Kasumi-1 (cell line): Measurements from ENCODE around the gene CREBBP.
"Not testable (repeated sequence)": the region's sequence is repeated elsewhere in the genome, so short reads cannot be mapped to it uniquely, and the experiment has no call there.

Experiments used
- DNase-seq, 2 experiments: peaks; one replicate each; lab custom pipeline; 2025; lab: John Stamatoyannopoulos, UW

Gene CREBBP

DNA sequence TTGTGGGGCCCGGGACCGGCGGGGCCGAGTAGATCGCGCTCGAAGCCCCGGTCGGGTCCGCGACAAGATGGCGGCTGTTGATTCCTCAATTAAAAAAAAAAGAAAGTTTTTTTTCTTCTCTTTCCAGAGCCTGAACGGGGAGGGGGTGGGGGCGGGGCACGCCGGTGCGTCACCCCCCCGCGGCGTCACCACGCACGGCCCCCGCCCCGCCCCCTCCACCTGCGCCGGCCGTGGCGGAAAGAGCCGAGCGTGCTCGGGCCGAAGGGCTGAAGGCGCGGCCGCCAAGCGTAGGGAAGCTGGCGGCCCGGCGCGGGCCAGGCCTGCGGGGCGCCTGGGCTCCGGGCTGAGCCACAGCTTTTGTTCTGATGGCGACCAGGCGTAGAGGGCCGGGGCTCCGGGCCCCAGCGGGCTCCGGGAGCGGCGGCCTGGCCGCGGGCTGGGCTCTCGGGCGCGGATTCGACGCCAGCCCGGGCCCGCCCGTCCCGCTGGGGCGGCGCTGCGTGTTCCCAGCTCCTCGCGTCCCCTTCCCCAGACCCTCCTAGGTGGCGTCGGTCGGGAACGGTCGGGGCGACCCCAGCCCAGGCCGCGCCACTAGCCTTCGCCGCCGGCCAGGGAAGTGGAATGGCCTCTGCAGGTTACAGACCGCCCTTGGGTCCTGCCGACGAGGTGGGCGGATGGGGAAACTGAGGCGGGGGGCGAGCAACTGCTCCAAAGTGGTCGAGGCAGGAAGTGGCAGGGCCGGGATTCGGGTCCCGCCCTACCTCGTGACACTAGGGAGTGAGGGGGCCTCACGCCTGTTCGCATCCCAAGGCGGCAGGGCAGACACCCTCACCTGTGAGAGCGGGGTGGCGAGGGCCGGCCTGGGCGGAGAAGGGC lies at the start of gene CREBBP:
CREBBP (minus strand) TSS at position 91 of the 876 bp plus-strand sequence. CDS start 797 bp downstream, outside the sequence.
- peak; percentile 40 to 41 for DNase-seq

DNA sequence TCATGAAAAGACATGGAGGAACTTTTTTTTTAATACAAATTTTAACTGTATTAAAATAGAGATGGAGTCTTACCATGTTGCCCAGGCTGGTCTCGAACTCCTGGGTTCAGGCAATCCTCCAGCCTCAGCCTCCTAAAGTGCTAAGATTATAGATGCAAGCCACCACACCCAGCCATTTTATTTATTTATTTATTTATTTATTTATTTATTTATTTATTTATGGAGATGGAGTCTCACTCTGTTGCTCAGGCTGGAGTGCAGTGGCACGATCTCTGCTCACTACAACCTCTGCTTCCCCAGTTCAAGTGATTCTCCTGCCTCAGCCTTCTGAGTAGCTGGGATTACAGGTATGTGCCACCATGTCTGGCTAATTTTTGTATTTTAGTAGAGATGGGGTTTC lies 46.6 kb upstream of the CREBBP start:
- not testable (repeated sequence) for DNase-seq

DNA sequence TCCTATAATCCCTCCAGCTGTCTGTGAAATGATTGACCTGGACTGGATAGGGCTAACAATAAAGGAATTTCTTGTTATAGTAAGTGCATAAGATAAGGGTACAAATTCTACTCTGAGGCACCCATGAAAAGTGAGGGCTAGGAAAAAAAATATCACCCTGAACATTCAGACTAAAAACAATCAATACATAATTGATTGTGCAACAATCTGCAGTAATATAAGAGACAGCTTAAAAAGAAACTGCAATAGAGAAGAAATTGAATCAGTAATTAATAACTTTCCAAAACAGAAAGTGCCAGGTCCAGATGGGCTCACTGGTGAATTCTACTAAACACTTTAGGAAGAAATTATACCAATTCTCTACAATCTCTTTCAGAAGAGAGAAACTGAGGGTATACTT lies 44.2 kb upstream of the CREBBP start:
- DNase-seq = no peak

DNA sequence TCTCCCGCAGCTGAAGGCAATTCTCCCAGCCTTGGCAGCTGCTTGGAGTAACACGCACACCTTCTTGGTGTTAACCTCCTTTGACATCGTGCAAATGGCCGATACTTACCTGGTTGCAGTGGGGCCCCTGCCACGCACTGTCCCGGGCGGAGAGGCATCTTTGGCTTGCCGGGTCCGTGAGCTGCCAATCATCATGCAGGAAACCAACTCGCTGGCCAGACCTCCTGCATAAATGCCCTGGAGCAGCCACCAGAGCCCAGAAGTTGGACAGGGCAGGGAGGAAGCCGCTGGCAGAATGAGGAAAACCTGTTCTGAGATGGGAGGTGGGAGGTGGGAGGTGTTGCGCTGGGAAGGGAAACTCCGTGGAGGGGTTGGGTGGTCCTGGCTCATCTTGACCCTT lies 41.7 kb upstream of the CREBBP start:
- DNase-seq = no peak

DNA sequence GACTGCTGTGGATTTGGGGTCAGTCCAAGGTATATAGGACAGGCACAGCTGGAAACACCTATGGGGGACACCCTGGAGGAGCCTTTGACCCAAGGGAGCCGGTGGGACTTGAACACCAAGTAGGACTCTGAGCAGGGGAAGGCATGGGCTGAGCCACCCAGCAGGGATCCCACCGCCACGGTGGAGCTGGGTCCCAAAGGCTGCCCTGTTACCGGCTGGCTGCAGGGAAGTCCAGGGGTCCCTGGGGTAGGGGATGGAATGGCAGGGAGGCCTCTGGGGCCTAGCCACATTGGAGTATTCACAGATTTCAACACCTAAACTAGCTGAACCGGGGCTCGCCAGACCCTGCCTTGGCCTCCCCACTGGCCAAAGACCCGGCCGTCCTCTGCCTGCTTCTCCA lies 39.7 kb upstream of the CREBBP start:
- DNase-seq = no peak

DNA sequence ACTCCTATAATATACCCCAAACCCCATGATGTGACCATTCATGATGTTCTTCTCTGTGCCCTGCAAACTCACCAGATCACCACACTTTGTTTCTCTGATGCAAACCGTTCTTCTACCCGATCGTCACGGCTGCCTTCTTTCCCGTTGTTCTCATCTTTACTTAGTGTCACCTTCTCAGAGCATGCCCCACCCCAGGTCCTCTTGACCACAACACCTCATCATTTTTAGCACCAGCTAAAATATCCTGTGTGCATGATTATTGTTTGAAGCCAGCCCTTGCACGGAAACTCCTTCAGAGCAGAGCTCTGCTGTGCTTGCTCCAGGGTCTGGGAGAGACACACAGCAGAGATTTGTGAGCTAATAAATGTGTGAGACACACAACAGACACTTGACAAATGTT lies 38.9 kb upstream of the CREBBP start:
- DNase-seq = no peak

DNA sequence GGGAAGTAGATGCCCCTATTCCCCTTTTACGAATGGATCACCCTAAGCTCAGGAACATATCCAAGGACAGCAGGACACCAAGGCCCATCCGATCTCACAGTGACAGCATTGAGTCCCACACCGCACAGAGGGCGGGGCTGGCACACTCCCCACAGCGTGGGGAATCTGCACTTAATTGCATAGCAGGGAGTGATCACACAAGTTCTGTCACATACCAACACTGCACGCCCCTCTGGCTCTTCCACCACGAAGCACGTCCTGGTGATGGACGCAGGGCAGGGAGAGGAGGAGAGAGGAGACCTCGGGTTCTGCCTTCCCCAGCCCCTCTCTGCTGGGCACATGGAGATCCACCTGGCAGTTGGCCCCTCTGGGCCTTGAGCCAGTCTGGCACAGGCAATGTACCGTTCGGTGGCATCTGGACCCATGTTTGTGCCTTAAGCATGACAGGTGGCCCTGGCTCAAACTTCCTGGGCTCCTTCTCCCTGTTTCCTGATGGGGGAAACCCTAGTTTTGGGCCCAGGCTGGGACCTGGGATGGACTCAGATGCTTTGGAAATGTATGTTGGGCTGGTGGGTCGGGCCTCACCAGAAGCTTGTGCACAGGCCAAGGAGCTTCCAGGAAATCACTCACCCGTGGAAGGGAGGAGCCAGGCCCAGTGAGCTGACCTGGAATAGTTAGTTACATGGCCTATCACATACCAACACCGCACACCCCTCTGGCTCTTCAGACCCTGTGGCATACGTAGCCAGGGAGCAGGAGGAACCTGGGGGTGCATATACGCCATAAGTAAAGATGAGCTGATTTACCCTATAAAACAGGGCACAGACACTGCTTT lies 35.1 kb upstream of the CREBBP start:
- DNase-seq = no peak

DNA sequence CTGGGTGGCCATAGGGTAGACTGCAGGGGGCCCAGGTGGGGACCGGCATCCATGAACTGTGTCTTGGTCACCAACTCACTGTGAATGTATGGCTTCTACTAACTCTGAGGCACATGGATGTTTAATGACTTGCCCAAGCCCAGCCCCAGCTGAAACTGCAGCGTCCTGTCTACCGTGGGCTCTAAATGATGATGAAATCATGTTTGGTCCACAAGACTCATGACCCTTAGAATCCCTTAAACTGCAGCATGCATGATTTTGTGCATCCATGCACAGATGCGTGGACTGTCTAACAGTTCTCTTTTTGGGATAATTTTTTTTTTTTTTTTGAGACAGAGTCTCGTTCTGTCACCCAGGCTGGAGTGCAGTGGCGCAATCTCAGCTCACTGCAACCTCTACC lies 32.4 kb upstream of the CREBBP start:
- DNase-seq = no peak

DNA sequence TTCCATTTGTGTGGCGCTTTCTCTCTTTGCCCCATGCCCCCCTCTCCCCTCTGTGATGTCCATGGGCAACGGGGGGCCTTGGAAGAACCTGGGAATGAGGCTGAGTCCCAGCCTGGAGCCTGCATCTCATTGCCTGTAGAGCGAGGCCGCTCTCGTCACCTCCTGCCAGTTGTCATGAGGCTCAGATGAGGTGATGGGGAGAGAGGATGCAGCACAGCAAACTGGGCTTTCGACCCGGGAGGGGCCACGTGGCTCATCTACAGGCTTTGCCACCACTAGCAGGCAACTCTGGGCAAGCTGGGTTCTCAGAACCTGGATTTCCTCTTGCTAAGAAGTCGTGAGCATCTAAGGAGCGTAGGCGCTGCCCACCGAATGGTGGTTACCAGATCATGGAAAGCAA lies 31.9 kb upstream of the CREBBP start:
- DNase-seq = no peak

DNA sequence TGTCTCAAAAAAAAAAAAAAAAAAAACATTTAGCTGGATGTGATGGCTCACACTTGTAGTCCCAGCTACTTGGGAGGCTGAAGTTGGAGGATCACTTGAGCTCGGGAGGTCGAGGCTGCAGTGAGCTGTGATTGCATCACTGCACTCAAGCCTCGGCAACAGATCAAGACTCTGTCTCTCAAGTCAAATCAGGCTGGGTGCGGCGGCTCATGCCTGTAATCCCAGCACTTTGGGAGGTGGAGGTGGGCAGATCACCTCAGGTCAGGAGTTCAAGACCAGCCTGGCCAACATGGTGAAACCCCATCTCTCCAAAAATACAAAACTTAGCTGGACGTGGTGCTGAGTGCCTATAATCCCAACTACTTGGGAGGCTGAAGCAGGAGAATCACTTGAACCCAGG lies 31.2 kb upstream of the CREBBP start:
- DNase-seq = not testable (repeated sequence)

DNA sequence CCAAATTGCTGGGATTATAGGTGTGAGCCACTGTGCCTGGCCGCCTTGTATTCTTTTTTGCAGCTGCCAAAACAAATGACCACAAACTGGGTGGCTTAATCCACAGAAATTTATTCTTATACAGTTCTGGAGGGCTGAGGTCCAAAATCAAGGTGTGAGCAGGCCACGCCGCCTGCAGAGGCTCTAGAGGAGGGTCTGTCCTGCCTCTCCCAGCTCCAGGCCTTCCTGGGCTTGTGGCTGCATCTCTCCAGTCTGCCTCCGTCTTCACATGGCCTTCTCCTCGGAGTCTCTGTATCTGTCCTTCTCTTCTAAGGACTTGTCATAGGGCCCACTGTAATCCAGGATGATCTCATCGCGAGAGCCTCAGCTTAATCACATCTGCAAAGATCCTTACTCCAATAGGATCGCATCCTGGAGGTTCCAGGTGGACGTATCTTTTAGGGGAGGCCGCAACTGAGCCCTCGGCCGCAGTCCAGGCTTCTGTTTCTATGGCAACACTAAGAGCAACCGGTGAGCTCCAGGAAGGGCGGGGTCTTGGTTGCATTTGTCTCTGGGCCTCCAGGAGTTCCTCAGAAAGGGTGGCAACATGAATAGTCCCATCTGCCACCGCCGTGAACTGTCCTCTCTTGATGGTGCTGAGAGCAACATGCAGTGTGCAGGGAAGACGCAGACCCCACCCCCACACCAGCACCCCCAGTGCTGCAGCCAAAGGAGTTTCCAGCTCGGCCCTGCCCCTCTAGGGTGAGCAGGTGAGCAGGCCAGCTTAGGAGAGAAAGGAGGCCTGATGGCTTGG lies 29.5 kb upstream of the CREBBP start:
- DNase-seq = no peak

DNA sequence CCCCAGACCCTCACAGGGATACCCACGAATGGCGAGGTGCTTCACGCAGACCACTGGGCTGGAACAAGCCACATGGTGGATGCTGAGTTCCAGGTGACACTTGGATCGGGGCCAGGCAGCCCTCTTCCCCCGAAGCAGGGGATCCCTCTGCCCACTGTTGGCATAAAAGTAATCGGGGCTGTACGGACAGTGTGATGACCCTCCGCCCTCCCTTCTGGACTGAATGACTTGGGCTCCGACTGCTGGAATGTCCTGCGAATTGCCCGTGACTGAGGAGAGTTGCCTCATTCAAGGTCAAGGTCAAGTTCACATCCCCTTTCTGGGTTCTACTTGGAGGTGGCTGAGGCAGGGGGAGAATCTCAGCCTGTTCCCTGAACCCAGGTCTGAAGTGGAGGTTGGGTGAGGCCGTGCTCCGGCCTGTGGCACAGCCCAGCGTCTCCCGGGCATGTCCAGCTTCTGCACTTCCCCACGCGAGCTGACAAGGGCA lies 28.5 kb upstream of the CREBBP start:
- no peak for DNase-seq

DNA sequence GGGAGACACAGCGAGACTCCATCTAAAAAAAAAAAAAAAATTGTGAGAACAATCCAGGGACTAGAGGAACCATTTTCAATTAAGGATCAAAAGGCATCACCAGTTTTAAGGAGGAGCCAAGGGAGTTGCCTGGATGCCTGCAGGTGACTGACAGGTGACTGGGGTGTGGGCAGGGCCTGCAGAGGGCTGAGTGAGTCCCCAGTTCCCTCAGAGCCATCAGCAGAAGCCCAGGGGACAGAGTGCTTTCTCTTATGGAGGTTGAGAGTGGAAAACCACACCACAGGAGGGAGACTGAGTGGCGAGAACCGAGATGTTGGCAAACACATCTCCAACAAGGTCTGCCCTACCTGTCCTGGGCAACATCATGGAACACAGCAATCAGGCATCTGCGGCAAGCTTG lies 27.1 kb upstream of the CREBBP start:
- DNase-seq = no peak

DNA sequence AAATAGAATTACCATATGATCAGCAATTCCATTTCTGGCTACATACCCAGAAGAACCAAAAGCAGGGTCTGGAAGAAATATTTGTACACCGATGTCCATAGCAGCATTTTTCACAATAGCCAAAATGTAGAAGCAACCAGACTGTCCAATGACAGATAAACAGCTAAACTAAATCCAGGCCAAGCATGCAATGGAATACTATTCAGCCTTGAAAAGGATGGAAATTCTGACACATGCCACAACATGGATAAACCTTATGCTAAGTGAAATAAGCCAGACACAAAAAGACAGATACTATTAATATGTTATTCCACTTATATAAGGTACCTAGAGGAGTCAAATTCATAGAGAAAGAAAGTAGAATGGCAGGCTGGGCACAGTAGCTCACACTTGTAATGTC lies 25.9 kb upstream of the CREBBP start:
- DNase-seq = no peak

DNA sequence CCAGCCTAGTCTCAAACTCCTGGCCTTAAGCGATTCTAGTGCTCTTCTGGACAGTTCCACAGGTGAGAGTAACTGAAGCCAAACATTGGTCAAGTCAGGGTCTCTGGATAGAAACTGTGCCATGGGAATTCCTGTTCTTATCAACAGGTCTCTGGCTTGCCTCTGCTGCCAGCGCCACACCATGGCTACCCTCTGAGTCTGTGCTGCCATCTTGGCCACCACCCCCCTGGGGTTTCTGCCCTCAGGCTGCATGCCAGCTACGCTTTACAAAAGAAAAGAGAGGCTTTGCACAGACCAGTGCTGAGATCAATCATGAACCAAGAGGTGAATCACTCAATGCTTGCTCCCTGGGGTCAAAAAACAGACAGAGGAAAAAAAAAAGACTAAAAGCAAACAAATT lies 24.4 kb upstream of the CREBBP start:
- DNase-seq = no peak

DNA sequence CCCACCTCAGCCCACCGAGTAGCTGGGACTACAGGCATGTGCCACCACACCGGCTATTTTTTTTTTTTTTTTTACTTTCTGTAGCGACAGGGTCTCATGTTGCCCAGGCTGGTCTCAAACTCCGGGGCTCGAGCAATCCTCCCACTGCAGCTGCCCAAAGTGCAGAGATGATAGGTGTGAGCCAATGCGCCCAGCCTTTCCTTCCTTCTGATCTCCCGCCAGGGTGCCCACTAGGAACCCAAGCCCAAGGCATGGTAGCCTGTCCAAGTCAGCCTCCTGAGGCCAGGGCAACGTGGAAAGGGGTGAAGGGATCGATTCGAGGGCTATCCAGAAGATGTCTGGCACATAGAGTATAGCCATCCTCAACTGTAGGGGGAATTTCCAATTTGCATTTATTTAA lies 9.6 kb upstream of the CREBBP start:
- DNase-seq = no peak

DNA sequence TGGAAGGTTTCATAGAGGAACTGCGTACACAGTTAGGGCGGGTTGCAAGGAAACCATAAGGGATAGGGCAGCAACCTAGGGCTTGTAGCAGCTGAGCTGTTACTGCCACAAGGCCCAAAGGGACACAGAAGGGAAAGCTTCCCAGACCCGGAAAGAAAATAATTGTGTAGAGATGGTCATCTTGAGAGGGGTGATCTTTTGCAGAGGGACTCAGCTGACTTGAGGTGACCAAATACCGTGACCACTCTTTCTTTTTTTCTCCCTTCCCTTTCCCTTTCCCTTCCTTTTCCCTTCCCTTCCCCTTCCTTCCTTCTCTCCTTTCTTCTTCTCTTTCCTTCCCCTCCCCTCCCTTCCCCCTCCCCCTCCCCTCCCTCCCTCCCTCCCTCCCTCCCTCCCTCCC lies 8.5 kb upstream of the CREBBP start:
- DNase-seq = no peak

DNA sequence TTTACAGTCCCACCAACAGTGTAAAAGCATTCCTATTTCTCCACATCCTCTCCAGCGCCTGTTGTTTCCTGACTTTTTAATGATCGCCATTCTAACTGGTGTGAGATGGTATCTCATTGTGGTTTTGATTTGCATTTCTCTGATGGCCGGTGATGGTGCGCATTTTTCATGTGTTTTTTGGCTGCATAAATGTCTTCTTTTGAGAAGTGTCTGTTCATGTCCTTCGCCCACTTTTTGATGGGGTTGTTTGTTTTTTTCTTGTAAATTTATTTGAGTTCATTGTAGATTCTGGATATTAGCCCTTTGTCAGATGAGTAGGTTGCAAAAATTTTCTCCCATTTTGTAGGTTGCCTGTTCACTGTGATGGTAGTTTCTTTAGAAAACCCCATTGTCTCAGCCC lies 5.5 kb upstream of the CREBBP start:
- DNase-seq = not testable (repeated sequence)

DNA sequence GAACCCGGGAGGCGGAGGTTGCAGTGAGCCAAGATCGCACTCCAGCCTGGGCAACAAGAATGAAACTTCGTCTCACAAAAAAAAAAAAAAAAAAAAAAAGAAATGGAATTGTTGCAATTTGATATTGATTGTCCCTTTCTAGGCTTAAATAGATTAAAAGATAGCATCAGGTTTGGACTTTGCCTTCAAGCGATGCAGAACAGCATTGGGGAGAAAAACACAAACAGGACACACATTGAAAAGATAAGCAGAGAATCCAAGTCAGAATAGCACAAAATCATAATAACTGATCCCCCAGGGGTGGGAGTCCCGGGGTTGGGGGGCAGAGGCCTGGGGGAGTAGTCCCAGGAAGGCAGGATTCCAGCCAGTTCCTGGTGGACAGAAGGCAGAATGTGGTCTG lies 3.9 kb upstream of the CREBBP start:
- DNase-seq = no peak

DNA sequence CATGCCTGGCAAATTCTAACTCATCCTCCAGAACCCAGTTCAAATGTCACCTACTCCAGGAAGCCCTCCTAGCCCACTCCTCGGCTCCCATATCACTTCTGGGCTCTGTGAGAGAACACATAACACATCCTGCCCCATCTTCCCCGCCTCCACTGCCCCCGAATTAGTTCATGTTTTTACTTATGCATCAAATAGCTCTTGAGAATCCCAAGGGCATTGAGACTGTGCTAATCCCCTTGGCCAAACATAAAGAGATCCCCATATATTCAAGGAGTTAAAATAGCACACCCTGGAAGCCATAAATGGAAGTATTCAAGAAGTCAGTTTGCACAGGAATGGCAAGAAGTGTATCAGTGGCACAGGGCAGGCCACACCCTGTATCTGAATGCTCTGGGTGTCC lies 2.0 kb upstream of the CREBBP start:
- no peak for DNase-seq

DNA sequence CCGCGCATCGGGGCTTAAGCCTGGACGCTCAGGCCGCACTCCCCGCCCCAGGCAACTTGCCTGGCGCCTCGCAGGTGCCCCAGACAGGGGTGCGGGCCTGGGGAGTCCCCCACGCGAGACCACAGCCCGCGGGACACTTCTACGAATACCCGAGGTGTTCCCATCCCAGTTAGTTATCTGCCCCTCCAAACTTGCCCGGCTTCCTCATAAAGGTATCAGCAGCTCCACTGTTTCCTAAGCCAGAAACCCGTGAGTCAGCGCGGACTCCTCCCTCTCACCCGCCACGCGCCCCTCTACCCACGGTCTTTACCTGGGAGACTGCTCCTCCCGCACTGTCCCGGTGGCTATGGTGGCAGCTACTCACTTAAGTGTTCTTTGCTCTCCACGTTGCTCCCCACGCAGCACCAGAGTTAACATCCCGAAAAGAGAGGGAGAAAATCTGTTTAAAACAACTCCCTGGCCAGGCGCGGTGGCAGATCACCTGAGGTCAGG lies 1.0 kb upstream of the CREBBP start:
- no peak for DNase-seq
